ENCODE results near the gene MGAT4C.

DNA sequence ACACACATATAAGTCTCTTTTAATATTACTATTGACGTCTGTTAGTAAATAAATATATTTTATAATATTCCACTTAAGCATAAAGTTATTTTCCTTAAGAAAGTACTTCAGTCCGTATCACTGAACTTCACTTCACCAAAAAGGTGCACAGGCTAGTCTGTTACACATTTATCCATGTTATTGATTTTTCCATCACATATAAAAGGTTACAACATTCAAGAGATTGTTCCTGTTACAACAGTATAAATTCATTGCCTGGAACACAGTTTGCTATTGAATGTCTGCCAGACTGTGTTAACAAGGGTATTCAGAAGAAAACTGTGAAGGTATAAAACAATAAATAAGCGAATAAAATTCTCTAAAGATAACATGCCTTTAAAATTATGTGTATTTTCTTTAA is 206.2 kb downstream of the MGAT4C start:
- TF ChIP-seq, protein P1, sequence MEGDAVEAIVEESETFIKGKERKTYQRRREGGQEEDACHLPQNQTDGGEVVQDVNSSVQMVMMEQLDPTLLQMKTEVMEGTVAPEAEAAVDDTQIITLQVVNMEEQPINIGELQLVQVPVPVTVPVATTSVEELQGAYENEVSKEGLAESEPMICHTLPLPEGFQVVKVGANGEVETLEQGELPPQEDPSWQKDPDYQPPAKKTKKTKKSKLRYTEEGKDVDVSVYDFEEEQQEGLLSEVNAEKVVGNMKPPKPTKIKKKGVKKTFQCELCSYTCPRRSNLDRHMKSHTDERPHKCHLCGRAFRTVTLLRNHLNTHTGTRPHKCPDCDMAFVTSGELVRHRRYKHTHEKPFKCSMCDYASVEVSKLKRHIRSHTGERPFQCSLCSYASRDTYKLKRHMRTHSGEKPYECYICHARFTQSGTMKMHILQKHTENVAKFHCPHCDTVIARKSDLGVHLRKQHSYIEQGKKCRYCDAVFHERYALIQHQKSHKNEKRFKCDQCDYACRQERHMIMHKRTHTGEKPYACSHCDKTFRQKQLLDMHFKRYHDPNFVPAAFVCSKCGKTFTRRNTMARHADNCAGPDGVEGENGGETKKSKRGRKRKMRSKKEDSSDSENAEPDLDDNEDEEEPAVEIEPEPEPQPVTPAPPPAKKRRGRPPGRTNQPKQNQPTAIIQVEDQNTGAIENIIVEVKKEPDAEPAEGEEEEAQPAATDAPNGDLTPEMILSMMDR (IDR thresholded peaks at IDR 0.05), result no peak
- TF ChIP-seq EZH2 (IDR thresholded peaks at IDR 0.05) (no peak), EZH2phosphoT487 (IDR thresholded peaks at IDR 0.05) (no peak)
